Lower lobe of right lung (tissue), 2 donors: ENCODE data around the gene SAMSN1. TPM values are rescaled to one million over a fixed set of nuclear protein-coding genes. Genes with fewer than 3 reads are reported as not detected.

Experiments used
- ATAC-seq, 2 donors: fragments of 200-7000 bp; cut with Tn5 transposase; one replicate each; pipeline ENCODE4 v1.9.1; 2020 to 2022; ENCODE audit warnings: mild to moderate bottlenecking in 2 of 2, moderate library complexity in 2 of 2
- DNase-seq: peaks from one replicate; pipeline ENCODE4 v3.0.0-alpha.2; 2020
- H3K27ac ChIP-seq: fragments of 200-600 bp; one replicate; pipeline ENCODE4 v1.8.0; 2022
- H3K27me3 ChIP-seq: fragments of 200-600 bp; one replicate; pipeline ENCODE4 v1.8.0; 2022; ENCODE audit warnings: low read depth
- H3K36me3 ChIP-seq: fragments of 200-600 bp; one replicate; pipeline ENCODE4 v1.8.0; 2022; ENCODE audit warnings: mild to moderate bottlenecking
- H3K4me1 ChIP-seq: fragments of 200-600 bp; one replicate; pipeline ENCODE4 v1.8.0; 2022
- H3K4me3 ChIP-seq: fragments of 200-600 bp; one replicate; pipeline ENCODE4 v1.8.0; 2022; ENCODE audit warnings: mild to moderate bottlenecking
- H3K9me3 ChIP-seq: fragments of 200-600 bp; one replicate; pipeline ENCODE4 v1.8.0; 2022
- CTCF ChIP-seq: fragments of 200-600 bp; IDR thresholded peaks from one replicate; pipeline ENCODE4 v1.8.0; 2022; ENCODE audit warnings: antibody characterized with exemption, mild to moderate bottlenecking
- intact Hi-C: fragments of 100-400 bp; cut with DNase I; formaldehyde crosslinking; loops from one replicate; pipeline ENCODE4 v1.11.0; 2022
- total RNA-seq: library from RNA; stranded (reverse); fragmentation: NEBNext Ultra II Directional; extraction: Animal tissue kit (Norgen Biotek cat#: 25700); gene quantifications from one replicate; pipeline ENCODE4 v1.2.1, GENCODE V29; 2021
- donor health status: DM: no; HTN: yes; CAD: no; lungs with severe emphysema.

The SAMSN1 gene
- total RNA-seq, 1 donor from 2014 or later = 21.5 TPM

DNA sequence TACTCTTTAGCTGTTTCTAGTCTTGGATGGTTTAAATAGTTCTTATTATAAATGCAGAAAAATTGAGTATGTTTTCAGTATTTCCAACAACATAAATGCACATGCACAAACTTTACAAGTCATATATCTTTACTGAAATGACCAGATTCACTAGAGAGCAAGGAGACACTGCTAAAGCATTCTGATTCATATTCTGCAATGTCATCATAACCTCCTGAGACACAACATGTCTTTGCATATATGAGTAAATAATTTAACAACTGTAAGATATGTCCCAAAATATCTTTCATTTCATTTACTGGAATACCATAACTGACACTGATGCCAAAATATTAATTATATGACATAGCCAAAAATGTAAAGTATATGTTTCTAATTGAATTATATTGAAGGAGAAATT is 16.8 kb upstream of the SAMSN1 start:
- Histone ChIP-seq H3K27me3 (no peaks in the 10 kb centered on the region), H3K9me3 (no peaks in the 10 kb centered on the region), H3K27ac (no peak overlapping the region), H3K4me1 (no peaks in the 10 kb centered on the region), H3K4me3 (no peak overlapping the region), H3K36me3 (no peaks in the 10 kb centered on the region)
- no peak for DNase-seq
- intact Hi-C loops = no loop called here
- no peak for ATAC-seq
- no peak for TF ChIP-seq CTCF

DNA sequence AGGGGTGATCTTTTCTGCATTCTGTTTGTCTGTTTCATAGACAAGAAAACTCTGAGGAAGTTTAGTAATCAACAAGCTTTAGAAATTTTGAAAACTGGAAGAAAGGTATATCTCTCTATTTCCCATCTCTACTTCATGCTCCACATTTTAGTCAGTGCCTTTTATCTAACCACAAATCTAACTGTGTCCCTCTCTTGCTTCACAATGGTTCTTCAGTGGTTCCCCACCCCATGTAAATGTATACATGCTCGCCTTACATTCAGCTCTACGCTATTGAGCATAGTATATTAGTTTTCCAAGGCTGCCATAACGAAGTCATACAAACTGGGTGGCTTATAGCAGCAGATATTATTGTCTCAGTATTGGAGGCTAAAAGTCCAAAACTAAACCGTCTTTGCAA is 14.4 kb upstream of the SAMSN1 start:
- Histone ChIP-seq H3K4me1 (no peaks in the 10 kb centered on the region), H3K27ac (no peak overlapping the region), H3K4me3 (no peak overlapping the region), H3K36me3 (no peaks in the 10 kb centered on the region), H3K9me3 (no peaks in the 10 kb centered on the region), H3K27me3 (no peaks in the 10 kb centered on the region)
- no peak for ATAC-seq
- intact Hi-C loops = no loop called here
- no peak for TF ChIP-seq CTCF
- DNase-seq = no peak

DNA sequence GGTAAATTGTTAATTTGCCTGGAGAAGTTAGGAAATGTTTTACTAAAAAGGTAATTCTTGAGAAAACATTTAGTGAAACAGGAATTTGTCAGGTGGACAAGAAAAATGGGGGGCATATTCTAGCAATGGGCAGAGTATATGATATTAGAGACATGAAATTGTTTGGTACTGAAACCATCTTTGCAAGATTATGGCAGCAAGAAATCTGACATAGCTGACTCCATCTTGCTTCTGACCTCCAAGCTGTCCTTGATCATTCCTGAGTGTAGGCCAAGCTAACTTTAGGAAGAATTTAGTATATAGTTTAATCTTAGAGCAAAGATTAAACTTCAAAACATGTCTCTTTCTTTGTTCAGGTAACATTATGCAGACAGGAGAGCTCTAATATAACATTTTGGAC is 14.0 kb upstream of the SAMSN1 start:
- Histone ChIP-seq H3K9me3 (no peaks in the 10 kb centered on the region), H3K27me3 (no peaks in the 10 kb centered on the region), H3K27ac (no peak overlapping the region), H3K4me3 (no peak overlapping the region), H3K36me3 (no peaks in the 10 kb centered on the region), H3K4me1 (no peaks in the 10 kb centered on the region)
- intact Hi-C loops = no loop called here
- DNase-seq (no peak), ATAC-seq (no peak)
- TF ChIP-seq CTCF = no peak

- Histone ChIP-seq H3K36me3 (no peaks in the 10 kb centered on the region), H3K9me3 (no peaks in the 10 kb centered on the region), H3K27me3 (no peaks in the 10 kb centered on the region), H3K27ac (no peak overlapping the region), H3K4me1 (no peaks in the 10 kb centered on the region), H3K4me3 (no peak overlapping the region)
- intact Hi-C loops = no loop called here
- no peak for DNase-seq
- TF ChIP-seq CTCF = no peak
- no peak for ATAC-seq
These were observed 13.0 kb upstream of the SAMSN1 start for GRCh38 chr21:14559102-14559501.

DNA sequence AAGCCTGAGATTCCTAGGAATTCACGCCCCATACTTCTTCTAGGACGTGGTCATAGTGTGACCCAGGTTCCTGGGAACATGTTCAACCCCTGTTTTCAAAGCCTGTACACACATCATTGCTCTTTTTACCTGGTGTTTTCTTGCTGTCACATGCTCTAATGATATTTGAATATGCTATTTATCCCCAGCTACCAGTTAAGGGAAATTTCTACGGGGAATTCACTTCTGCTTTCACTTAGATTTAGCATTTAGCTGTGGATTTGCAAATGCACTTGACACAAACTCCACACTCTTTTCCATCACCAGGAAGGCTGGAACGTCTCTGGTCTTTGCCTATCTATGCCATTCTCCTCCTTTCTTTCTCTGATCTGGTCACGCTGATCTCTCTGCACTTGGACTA is 11.3 kb upstream of the SAMSN1 start:
- Histone ChIP-seq H3K36me3 (no peaks in the 10 kb centered on the region), H3K27ac (no peak overlapping the region), H3K4me3 (no peak overlapping the region), H3K4me1 (no peaks in the 10 kb centered on the region), H3K27me3 (no peaks in the 10 kb centered on the region), H3K9me3 (no peaks in the 10 kb centered on the region)
- DNase-seq (no peak), ATAC-seq (no peak)
- intact Hi-C loops = no loop called here
- no peak for TF ChIP-seq CTCF

DNA sequence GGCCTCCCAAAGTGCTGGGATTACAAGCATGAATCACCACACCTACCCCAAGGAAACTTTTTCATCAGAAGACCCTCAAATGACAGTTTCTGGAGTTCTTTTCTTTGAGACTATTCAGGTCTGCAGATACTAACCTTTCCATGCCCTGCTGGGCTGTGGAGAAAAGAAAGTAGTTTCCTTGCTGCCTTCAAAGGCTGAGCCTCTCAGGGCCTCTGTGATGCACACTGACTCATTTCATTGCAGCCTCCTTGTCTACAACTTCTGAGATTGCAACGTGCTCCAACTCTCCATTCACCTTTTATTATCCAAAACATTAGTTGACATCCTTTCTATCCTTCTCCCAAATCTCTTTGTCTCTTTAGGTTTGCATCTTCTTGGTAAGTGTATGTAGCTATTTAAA is 8.8 kb upstream of the SAMSN1 start:
- H3K36me3 ChIP-seq = no peaks in the 10 kb centered on the region
- no peaks in the 10 kb centered on the region for H3K4me1 ChIP-seq
- no peaks in the 10 kb centered on the region for H3K27me3 ChIP-seq
- no peaks in the 10 kb centered on the region for H3K9me3 ChIP-seq
- ATAC-seq = no peak
- H3K4me3 ChIP-seq = no peak overlapping the region
- intact Hi-C loops = no loop called here
- no peak for TF ChIP-seq CTCF
- H3K27ac ChIP-seq = no peak overlapping the region
- DNase-seq = no peak
